ENCODE results near the gene LUC7L3. TPM values are rescaled to one million over a fixed set of nuclear protein-coding genes. Genes with fewer than 3 reads are reported as not detected.
"Not testable (repeated sequence)": the region's sequence is repeated elsewhere in the genome, so short reads cannot be mapped to it uniquely, and the experiment has no call there.

The LUC7L3 gene
- total RNA-seq, 1 experiment from 2014 or later, result 108 TPM

GRCh38 chr17:50802609-50803571 lies 83.5 kb downstream of the LUC7L3 start:
- H3K27me3 Mint-ChIP-seq (ENCODE audit: insufficient read depth, unreplicated experiment), result no peaks in the 10 kb centered on the region
- H3K36me3 Mint-ChIP-seq (ENCODE audit: insufficient read depth, unreplicated experiment), result no peaks in the 10 kb centered on the region
- H3K9me3 Mint-ChIP-seq (ENCODE audit: unreplicated experiment), result no peaks in the 10 kb centered on the region
- H3K27ac Mint-ChIP-seq (ENCODE audit: low read depth, unreplicated experiment), result peak overlapping the region; percentile 32
- no peak overlapping the region for H3K4me3 Mint-ChIP-seq (ENCODE audit: unreplicated experiment)
- no TSS peak for BruUV-seq (replicated peaks)
- no peak for TF ChIP-seq CTCF (IDR thresholded peaks at IDR 0.05; ENCODE audit: unreplicated experiment)
- CTCF ChIA-PET, result interaction anchor here (0.6 to 1.5 kb wide), 7 partner anchors 18 to 346 kb away, joined by 3 to 8 read pairs (median 3); no protein-coding TSS in a partner anchor
- POLR2A ChIA-PET, result no interaction called here
- intact Hi-C loops (cut with micrococcal nuclease), result no loop called here
- peaks cover 11% of the 10 kb centered on the region for H3K4me1 Mint-ChIP-seq (ENCODE audit: insufficient read depth, unreplicated experiment)
- no peak for DNase-seq (ENCODE audit: unreplicated experiment)

GRCh38 chr17:50803676-50804075 lies 84.3 kb downstream of the LUC7L3 start:
- Mint-ChIP-seq H3K4me3 (ENCODE audit: unreplicated experiment) (no peak overlapping the region), H3K9me3 (ENCODE audit: unreplicated experiment) (no peaks in the 10 kb centered on the region), H3K4me1 (ENCODE audit: insufficient read depth, unreplicated experiment) (peaks cover 8% of the 10 kb centered on the region), H3K27ac (ENCODE audit: low read depth, unreplicated experiment) (peak overlapping the region; percentile 32), H3K27me3 (ENCODE audit: insufficient read depth, unreplicated experiment) (no peaks in the 10 kb centered on the region), H3K36me3 (ENCODE audit: insufficient read depth, unreplicated experiment) (no peaks in the 10 kb centered on the region)
- ChIA-PET POLR2A (no interaction called here), CTCF (interaction anchor here (1.2 to 1.5 kb wide), 2 partner anchors 19 to 20 kb away, joined by 3 to 8 read pairs; no protein-coding TSS in a partner anchor)
- intact Hi-C loops (cut with micrococcal nuclease), result no loop called here
- TF ChIP-seq CTCF (IDR thresholded peaks at IDR 0.05; ENCODE audit: unreplicated experiment), result no peak
- no TSS peak for BruUV-seq (replicated peaks)
- no peak for DNase-seq (ENCODE audit: unreplicated experiment)

DNA sequence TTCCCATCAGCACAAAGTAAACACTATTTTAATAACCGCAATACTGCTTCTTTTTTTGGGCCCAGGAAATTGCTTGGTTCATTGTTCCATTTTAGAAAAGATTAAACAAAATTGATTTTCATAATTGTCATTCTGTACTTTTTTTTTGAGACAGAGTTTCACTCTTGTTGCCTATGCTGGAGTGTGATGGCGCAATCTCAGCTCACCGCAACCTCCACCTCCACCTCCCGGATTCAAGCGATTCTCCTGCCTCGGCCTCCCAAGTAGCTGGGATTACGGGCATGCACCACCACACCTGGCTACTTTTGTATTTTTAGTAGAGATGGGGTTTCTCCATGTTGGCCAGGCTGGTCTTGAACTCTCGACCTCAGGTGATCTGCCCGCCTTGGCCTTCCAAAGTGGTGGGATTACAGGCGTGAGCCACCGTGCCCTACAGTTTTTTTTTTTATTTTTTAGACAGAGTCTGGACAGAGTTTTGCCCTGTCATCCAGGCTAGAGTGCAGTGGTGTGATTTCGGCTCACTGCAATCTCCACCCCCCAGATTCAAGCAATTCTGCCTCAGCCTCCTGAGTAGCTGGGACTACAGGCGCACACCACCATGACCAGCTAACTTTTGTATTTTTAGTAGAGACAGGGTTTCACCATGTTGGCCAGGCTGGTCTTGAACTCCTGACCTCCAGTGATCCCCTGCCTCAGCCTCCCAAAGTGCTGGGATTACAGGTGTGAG lies 85.5 kb downstream of the LUC7L3 start:
- POLR2A ChIA-PET, result interaction anchor here (0.6 to 0.7 kb wide), 2 partner anchors 14 to 263 kb away, joined by 3 to 4 read pairs; no protein-coding TSS in a partner anchor
- H3K27me3 Mint-ChIP-seq (ENCODE audit: insufficient read depth, unreplicated experiment); H3K36me3 Mint-ChIP-seq (ENCODE audit: insufficient read depth, unreplicated experiment); H3K9me3 Mint-ChIP-seq (ENCODE audit: unreplicated experiment); BruUV-seq (replicated peaks); DNase-seq (ENCODE audit: unreplicated experiment); intact Hi-C loops (cut with micrococcal nuclease); H3K27ac Mint-ChIP-seq (ENCODE audit: low read depth, unreplicated experiment); H3K4me1 Mint-ChIP-seq (ENCODE audit: insufficient read depth, unreplicated experiment); H3K4me3 Mint-ChIP-seq (ENCODE audit: unreplicated experiment): not testable (repeated sequence)
- CTCF ChIA-PET, result interaction anchor here (0.7 kb wide), 1 partner anchor 123 kb away, joined by 4 read pairs; no protein-coding TSS in a partner anchor

GRCh38 chr17:50805486-50805885 lies 86.1 kb downstream of the LUC7L3 start:
- ChIA-PET CTCF (interaction anchor here (0.6 to 1.2 kb wide), 2 partner anchors 37 to 206 kb away, joined by 3 to 6 read pairs; no protein-coding TSS in a partner anchor), POLR2A (no interaction called here)
- no peak for DNase-seq (ENCODE audit: unreplicated experiment)
- no TSS peak for BruUV-seq (replicated peaks)
- Mint-ChIP-seq H3K27ac (ENCODE audit: low read depth, unreplicated experiment) (no peak overlapping the region), H3K4me3 (ENCODE audit: unreplicated experiment) (no peak overlapping the region), H3K4me1 (ENCODE audit: insufficient read depth, unreplicated experiment) (no peaks in the 10 kb centered on the region), H3K9me3 (ENCODE audit: unreplicated experiment) (no peaks in the 10 kb centered on the region), H3K36me3 (ENCODE audit: insufficient read depth, unreplicated experiment) (no peaks in the 10 kb centered on the region), H3K27me3 (ENCODE audit: insufficient read depth, unreplicated experiment) (no peaks in the 10 kb centered on the region)
- TF ChIP-seq CTCF (IDR thresholded peaks at IDR 0.05; ENCODE audit: unreplicated experiment), result no peak
- intact Hi-C loops (cut with micrococcal nuclease), result no loop called here

Small RNAs within 50 kb of the gene (microRNA-seq; reads per million reads assigned to microRNA genes)
- gene MIR8059, result not detected

Other genes starting within 250 kb of the LUC7L3 start
- gene RSAD1, start 240.7 kb upstream of the LUC7L3 start, total RNA-seq (2022), result 25.2 and 28.7 TPM in 2 replicates
- gene MYCBPAP, start 211.2 kb upstream of the LUC7L3 start, total RNA-seq (2022), result 0.19 TPM in 1 of 2 replicates, not detected in the other
- 2.1 and 4.4 TPM in 2 replicates for gene EPN3, start 186.9 kb upstream of the LUC7L3 start, total RNA-seq (2022)
- 35.3 and 39.4 TPM in 2 replicates for gene SPATA20, start 172.4 kb upstream of the LUC7L3 start, total RNA-seq (2022)
- gene CACNA1G, start 158.9 kb upstream of the LUC7L3 start, total RNA-seq (2022), result not detected in 2 replicates
- 209 and 293 TPM in 2 replicates for gene ABCC3, start 84.7 kb upstream of the LUC7L3 start, total RNA-seq (2022)
- 42.2 and 46.4 TPM in 2 replicates for gene ANKRD40, start 11.7 kb upstream of the LUC7L3 start, total RNA-seq (2022)
- not detected in 2 replicates for gene ANKRD40CL, start 47.9 kb downstream of the LUC7L3 start, total RNA-seq (2022)
- gene WFIKKN2, start 116.0 kb downstream of the LUC7L3 start, total RNA-seq (2022), result not detected in 2 replicates
- 53.1 and 66.0 TPM in 2 replicates for gene TOB1, start 146.8 kb downstream of the LUC7L3 start, total RNA-seq (2022)

All from MCF 10A (cell line).